Parathyroid adenoma (tissue), 2 donors: ENCODE results near the gene MED4.
A peak's percentile ranks its signal among the peaks of the same experiment; 100 is the strongest.

Experiments used
- H2AFZ ChIP-seq: fragments of 300-600 bp; sonication (generic); one replicate; pipeline ENCODE4 v1.7.0; 2017; ENCODE audit warnings: antibody characterized with exemption, mild to moderate bottlenecking
- H3K27ac ChIP-seq: fragments of 300-600 bp; sonication (generic); one replicate; pipeline ENCODE4 v1.7.0; 2017
- H3K27me3 ChIP-seq: fragments of 300-600 bp; sonication (generic); one replicate; pipeline ENCODE4 v1.7.0; 2017; ENCODE audit warnings: low read length; ENCODE audit not compliant: control insufficient read depth, insufficient read depth
- H3K36me3 ChIP-seq: fragments of 300-600 bp; sonication (generic); one replicate; pipeline ENCODE4 v1.7.0; 2017; ENCODE audit warnings: low read length; ENCODE audit not compliant: control insufficient read depth, insufficient read depth
- H3K4me1 ChIP-seq: fragments of 300-600 bp; sonication (generic); one replicate; pipeline ENCODE4 v1.7.0; 2017; ENCODE audit warnings: control low read depth
- H3K4me2 ChIP-seq: fragments of 300-600 bp; sonication (generic); one replicate; pipeline ENCODE4 v1.7.0; 2017; ENCODE audit warnings: low read length
- H3K4me3 ChIP-seq: fragments of 300-600 bp; sonication (generic); one replicate; pipeline ENCODE4 v1.7.0; 2017; ENCODE audit warnings: low read depth, low read length
- H3K79me2 ChIP-seq: fragments of 300-600 bp; sonication (generic); one replicate; pipeline ENCODE4 v1.7.0; 2017; ENCODE audit warnings: control low read depth
- H3K9ac ChIP-seq: fragments of 300-600 bp; sonication (generic); one replicate; pipeline ENCODE4 v1.7.0; 2017; ENCODE audit warnings: mild to moderate bottlenecking
- H3K9me3 ChIP-seq: fragments of 300-600 bp; sonication (generic); one replicate; pipeline ENCODE4 v1.7.0; 2017; ENCODE audit warnings: low read length; ENCODE audit not compliant: control insufficient read depth
- TF ChIP-seq, protein P1 (sequence below): fragments of 300-600 bp; sonication (generic); IDR thresholded peaks from one replicate; pipeline ENCODE4 v1.7.0; 2017; ENCODE audit warnings: antibody characterized with exemption, mild to moderate bottlenecking
- donor health status: primary hyperparathyroidism.

MED4 gene

DNA sequence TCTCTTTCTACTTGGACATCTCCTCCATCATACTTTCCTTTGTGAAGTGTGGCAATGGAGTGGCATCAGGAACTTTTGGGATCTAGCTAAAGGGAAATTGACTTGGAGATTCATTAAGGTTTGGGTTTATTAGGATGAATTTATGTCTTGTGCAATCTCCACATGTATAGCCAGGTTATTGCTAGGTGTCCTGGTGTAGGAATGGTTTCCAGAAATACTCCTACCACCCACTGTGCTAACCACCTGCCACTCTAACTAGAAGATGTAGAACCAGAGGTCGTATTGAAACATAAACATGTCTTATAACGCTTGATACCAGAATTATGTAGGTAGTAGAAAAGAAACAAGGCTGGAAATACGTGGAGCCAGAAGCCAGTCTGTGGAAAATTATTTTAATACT is 38.1 kb upstream of the MED4 start:
- H3K9me3 ChIP-seq, result no peaks in the 10 kb centered on the region
- H3K27me3 ChIP-seq, result no peaks in the 10 kb centered on the region

DNA sequence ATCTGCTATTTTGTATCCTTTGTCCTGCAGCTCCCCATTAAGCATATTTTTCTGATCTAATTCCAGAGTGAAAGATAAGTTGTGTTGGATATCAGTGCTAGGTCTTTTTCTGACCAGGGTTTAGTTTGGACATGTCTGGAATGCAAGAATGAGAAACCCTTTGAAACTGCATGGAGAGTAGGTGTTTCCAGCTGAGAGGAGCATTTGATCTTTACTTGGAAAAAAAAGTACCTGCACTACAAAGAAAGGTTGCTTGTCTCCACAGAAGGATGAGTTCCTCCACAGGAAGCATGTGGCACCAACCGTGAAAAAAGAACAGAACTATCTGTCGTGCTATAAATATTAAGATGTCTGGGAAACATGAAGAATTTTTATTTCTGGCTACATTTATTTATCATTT is 36.6 kb upstream of the MED4 start:
- TF ChIP-seq, protein P1, sequence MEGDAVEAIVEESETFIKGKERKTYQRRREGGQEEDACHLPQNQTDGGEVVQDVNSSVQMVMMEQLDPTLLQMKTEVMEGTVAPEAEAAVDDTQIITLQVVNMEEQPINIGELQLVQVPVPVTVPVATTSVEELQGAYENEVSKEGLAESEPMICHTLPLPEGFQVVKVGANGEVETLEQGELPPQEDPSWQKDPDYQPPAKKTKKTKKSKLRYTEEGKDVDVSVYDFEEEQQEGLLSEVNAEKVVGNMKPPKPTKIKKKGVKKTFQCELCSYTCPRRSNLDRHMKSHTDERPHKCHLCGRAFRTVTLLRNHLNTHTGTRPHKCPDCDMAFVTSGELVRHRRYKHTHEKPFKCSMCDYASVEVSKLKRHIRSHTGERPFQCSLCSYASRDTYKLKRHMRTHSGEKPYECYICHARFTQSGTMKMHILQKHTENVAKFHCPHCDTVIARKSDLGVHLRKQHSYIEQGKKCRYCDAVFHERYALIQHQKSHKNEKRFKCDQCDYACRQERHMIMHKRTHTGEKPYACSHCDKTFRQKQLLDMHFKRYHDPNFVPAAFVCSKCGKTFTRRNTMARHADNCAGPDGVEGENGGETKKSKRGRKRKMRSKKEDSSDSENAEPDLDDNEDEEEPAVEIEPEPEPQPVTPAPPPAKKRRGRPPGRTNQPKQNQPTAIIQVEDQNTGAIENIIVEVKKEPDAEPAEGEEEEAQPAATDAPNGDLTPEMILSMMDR, result no peak
- H3K36me3 ChIP-seq, result no peaks in the 10 kb centered on the region

More for the DNA sequence above, 38.1 kb upstream of the MED4 start:
- Histone ChIP-seq H2AFZ (no peak overlapping the region), H3K79me2 (no peaks in the 10 kb centered on the region), H3K36me3 (no peaks in the 10 kb centered on the region), H3K4me2 (no peak overlapping the region), H3K27ac (no peak overlapping the region), H3K4me1 (no peaks in the 10 kb centered on the region), H3K4me3 (no peak overlapping the region), H3K9ac (no peak overlapping the region)
- TF ChIP-seq, protein P1, result no peak

DNA sequence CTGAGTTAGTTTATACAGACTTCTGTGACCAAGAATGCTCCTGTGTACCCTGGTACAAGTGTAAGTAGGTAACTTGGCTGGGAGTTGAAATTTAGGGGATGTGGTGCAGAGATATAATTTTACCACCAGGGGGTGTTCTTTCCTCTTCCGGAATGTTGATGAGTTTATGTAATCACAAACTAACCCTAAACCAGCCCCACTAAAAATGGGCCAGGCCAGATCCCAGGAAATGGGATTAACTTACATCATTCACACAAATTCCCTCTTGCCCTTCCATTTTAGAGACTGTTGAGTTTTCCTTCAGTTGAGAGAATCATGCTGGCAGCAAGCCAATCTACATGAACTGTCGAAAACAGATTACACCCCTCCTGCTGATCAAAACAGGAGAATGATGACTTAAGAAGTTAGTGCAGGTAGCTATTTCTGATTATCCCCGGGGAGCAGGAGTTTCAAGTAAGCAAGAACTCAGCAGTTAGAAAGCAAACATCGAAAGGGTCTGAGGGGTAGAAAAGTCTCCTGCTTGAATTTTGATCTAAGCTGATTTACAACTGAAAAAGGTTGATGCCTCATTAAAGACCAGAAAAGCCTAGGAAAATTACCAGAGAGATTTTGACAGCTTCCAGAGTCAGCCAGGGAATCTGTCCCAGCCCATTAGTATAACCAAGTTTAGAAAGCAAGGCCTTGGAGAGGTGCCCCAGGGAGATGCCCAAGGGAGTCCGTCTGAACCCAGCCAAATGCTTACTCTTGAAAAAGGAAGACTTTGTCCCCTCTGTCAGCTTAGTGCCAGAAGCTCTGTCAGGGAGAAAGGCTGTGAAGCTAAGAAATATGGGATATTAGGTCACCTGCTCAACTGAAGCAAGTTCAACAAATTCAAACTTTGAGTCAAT is 32.3 kb upstream of the MED4 start:
- no peaks in the 10 kb centered on the region for H3K27me3 ChIP-seq
- H3K27ac ChIP-seq, result peak overlapping the region; percentile 29
- H3K9ac ChIP-seq, result no peak overlapping the region
- no peaks in the 10 kb centered on the region for H3K9me3 ChIP-seq
- H3K4me1 ChIP-seq, result no peaks in the 10 kb centered on the region
- H3K4me3 ChIP-seq, result peak overlapping the region; percentile 32
- H3K79me2 ChIP-seq, result no peaks in the 10 kb centered on the region
- H3K4me2 ChIP-seq, result peak overlapping the region; percentile 21
- peak overlapping the region; percentile 52 for H2AFZ ChIP-seq
- TF ChIP-seq, protein P1, result peak; percentile 57
- H3K36me3 ChIP-seq, result no peaks in the 10 kb centered on the region

More for the DNA sequence above, 36.6 kb upstream of the MED4 start:
- Histone ChIP-seq H3K79me2 (no peaks in the 10 kb centered on the region), H3K9me3 (no peaks in the 10 kb centered on the region), H3K4me1 (no peaks in the 10 kb centered on the region), H3K4me2 (no peak overlapping the region), H3K4me3 (no peak overlapping the region), H2AFZ (no peak overlapping the region), H3K27ac (no peak overlapping the region), H3K9ac (no peak overlapping the region), H3K27me3 (no peaks in the 10 kb centered on the region)

DNA sequence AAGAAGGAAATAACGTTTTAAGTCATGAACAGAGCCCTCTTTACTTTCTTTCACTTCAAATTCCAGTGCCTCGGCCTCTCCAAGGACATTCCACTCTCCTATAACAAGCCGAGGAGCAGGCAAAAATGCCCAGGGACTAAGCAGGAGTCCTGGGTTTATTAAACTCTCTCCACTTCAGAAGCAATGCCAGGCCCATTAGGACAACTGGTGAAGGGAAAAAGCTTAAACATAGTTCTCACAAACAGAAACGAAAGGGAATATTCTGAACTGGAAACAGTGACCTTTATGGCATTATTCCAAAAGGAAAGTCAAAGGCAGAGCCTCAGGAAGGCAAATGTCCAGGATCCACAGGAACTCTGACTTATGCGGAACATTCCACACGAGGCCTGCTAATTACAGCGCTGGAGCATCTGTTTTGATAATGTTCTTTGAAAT is 30.9 kb upstream of the MED4 start:
- TF ChIP-seq, protein P1, result no peak
- H3K27ac ChIP-seq, result peak overlapping the region; percentile 78
- no peak overlapping the region for H3K9ac ChIP-seq
- H3K36me3 ChIP-seq, result no peaks in the 10 kb centered on the region
- H2AFZ ChIP-seq, result no peak overlapping the region
- H3K4me2 ChIP-seq, result peak overlapping the region; percentile 34
- no peaks in the 10 kb centered on the region for H3K79me2 ChIP-seq
- no peak overlapping the region for H3K4me3 ChIP-seq
- no peaks in the 10 kb centered on the region for H3K4me1 ChIP-seq
- no peaks in the 10 kb centered on the region for H3K9me3 ChIP-seq
- H3K27me3 ChIP-seq, result no peaks in the 10 kb centered on the region
